WTC11 (cell line): ENCODE data around the gene SRCIN1. TPM values are rescaled to one million over a fixed set of nuclear protein-coding genes. Genes with fewer than 3 reads are reported as not detected.

ENCODE experiments used
- ATAC-seq: fragments of 200-7000 bp; cut with Tn5 transposase; 2 replicates; pipeline ENCODE4 v1.10.0; 2021; ENCODE audit warnings: mild to moderate bottlenecking, moderate library complexity
- CTCF ChIA-PET: fragments of 300-600 bp; sonication (Branson Sonifier 250); formaldehyde crosslinking; loops from one replicate; lab custom pipeline; 2021; ENCODE audit warnings: antibody characterized with exemption; lab: Charles Lee
- POLR2A ChIA-PET: fragments of 350-600 bp; sonication (Branson Sonifier 250); formaldehyde crosslinking; loops from one replicate; lab custom pipeline; 2021; ENCODE audit warnings: antibody characterized with exemption; lab: Charles Lee
- DNase-seq: peaks from one replicate; pipeline ENCODE4 v3.0.0; 2021; ENCODE audit warnings: low spot score
- H3K27ac Mint-ChIP-seq: 2 replicates; pipeline ENCODE4 v1.8.0; 2021; ENCODE audit warnings: mixed read lengths
- H3K27me3 Mint-ChIP-seq: 2 replicates; pipeline ENCODE4 v1.8.0; 2021; ENCODE audit warnings: low read depth, mild to moderate bottlenecking, moderate library complexity, mixed read lengths
- H3K36me3 Mint-ChIP-seq: 2 replicates; pipeline ENCODE4 v1.8.0; 2021; ENCODE audit warnings: mixed read lengths
- H3K4me1 Mint-ChIP-seq: 2 replicates; pipeline ENCODE4 v1.8.0; 2022; ENCODE audit warnings: mixed read lengths
- H3K4me3 Mint-ChIP-seq: 2 replicates; pipeline ENCODE4 v1.8.0; 2021; ENCODE audit warnings: mild to moderate bottlenecking, moderate library complexity, mixed read lengths
- H3K9me3 Mint-ChIP-seq: 2 replicates; pipeline ENCODE4 v1.8.0; 2021; ENCODE audit warnings: mixed read lengths
- ATF2 ChIP-seq: sonication (generic); formaldehyde crosslinking; IDR thresholded peaks from 2 replicates; pipeline ENCODE4 v1.8.1; 2022; ENCODE audit warnings: low read depth, missing genetic modification reagents, borderline replicate concordance
- CBFB ChIP-seq: sonication (generic); formaldehyde crosslinking; IDR thresholded peaks from 2 replicates; pipeline ENCODE4 v1.8.1; 2022; ENCODE audit warnings: mild to moderate bottlenecking, low read depth, missing genetic modification reagents
- CREB1 ChIP-seq: sonication (generic); formaldehyde crosslinking; IDR thresholded peaks from 2 replicates; pipeline ENCODE4 v1.8.0; 2023; ENCODE audit warnings: mild to moderate bottlenecking, missing genetic modification reagents
- ELF4 ChIP-seq: sonication (generic); formaldehyde crosslinking; IDR thresholded peaks from 2 replicates; pipeline ENCODE4 v1.8.1; 2022; ENCODE audit warnings: low read depth, mild to moderate bottlenecking, moderate library complexity, missing genetic modification reagents
- ETV6 ChIP-seq: sonication (generic); formaldehyde crosslinking; IDR thresholded peaks from 2 replicates; pipeline ENCODE4 v1.8.1; 2022; ENCODE audit warnings: mild to moderate bottlenecking, missing genetic modification reagents
- FOXK1 ChIP-seq: sonication (generic); formaldehyde crosslinking; IDR thresholded peaks from 2 replicates; pipeline ENCODE4 v1.8.0; 2022; ENCODE audit warnings: mild to moderate bottlenecking, moderate library complexity, missing genetic modification reagents
- FOXP1 ChIP-seq: sonication (generic); formaldehyde crosslinking; IDR thresholded peaks from 2 replicates; pipeline ENCODE4 v1.8.0; 2022; ENCODE audit warnings: missing genetic modification reagents, mild to moderate bottlenecking, moderate library complexity, borderline replicate concordance
- HMGXB4 ChIP-seq: sonication (generic); formaldehyde crosslinking; IDR thresholded peaks from 2 replicates; pipeline ENCODE4 v1.8.1; 2023; ENCODE audit warnings: mild to moderate bottlenecking, moderate library complexity, missing genetic modification reagents
- JAZF1 ChIP-seq: fragments of 250-450 bp; sonication (Bioruptor Pico); IDR thresholded peaks from 2 replicates; pipeline ENCODE4 v1.9.0; 2021; ENCODE audit warnings: moderate library complexity, mild to moderate bottlenecking, inconsistent platforms
- MXD4 ChIP-seq: fragments of 250-450 bp; sonication (Bioruptor Pico); IDR thresholded peaks from 2 replicates; pipeline ENCODE4 v1.8.0; 2021; ENCODE audit warnings: mild to moderate bottlenecking, moderate library complexity, borderline replicate concordance
- NFATC4 ChIP-seq: fragments of 250-450 bp; sonication (Bioruptor Pico); IDR thresholded peaks from 2 replicates; pipeline ENCODE4 v1.9.0; 2021; ENCODE audit warnings: mild to moderate bottlenecking
- NR2C2 ChIP-seq: sonication (generic); formaldehyde crosslinking; IDR thresholded peaks from 2 replicates; pipeline ENCODE4 v1.8.0; 2022; ENCODE audit warnings: mild to moderate bottlenecking, missing genetic modification reagents
- PRRX2 ChIP-seq: fragments of 250-450 bp; sonication (Bioruptor Pico); IDR thresholded peaks from 2 replicates; pipeline ENCODE4 v1.8.0; 2021; ENCODE audit warnings: mild to moderate bottlenecking
- RORB ChIP-seq: fragments of 250-450 bp; sonication (Bioruptor Pico); IDR thresholded peaks from 2 replicates; pipeline ENCODE4 v1.9.0; 2021; ENCODE audit warnings: mild to moderate bottlenecking
- TEAD1 ChIP-seq: sonication (generic); formaldehyde crosslinking; IDR thresholded peaks from 2 replicates; pipeline ENCODE4 v1.8.0; 2022; ENCODE audit warnings: mild to moderate bottlenecking, missing genetic modification reagents
- ZMAT4 ChIP-seq: fragments of 250-450 bp; sonication (Bioruptor Pico); IDR thresholded peaks from 2 replicates; pipeline ENCODE4 v1.9.0; 2021; ENCODE audit warnings: mild to moderate bottlenecking
- ZNF219 ChIP-seq: sonication (generic); formaldehyde crosslinking; IDR thresholded peaks from 2 replicates; pipeline ENCODE4 v1.8.0; 2023; ENCODE audit warnings: missing genetic modification reagents, mild to moderate bottlenecking, borderline replicate concordance
- ZNF263 ChIP-seq: sonication (generic); formaldehyde crosslinking; IDR thresholded peaks from 2 replicates; pipeline ENCODE4 v1.8.1; 2022; ENCODE audit warnings: low read depth, mild to moderate bottlenecking, moderate library complexity, missing genetic modification reagents
- ZNF423 ChIP-seq: fragments of 250-450 bp; sonication (Bioruptor Pico); IDR thresholded peaks from 2 replicates; pipeline ENCODE4 v2.1.2; 2022; ENCODE audit warnings: mild to moderate bottlenecking, moderate library complexity
- total RNA-seq: library from RNA; stranded (reverse); gene quantifications from 3 replicates; pipeline ENCODE4 v1.2.3, GENCODE V29; 2021
- TF ChIP-seq, protein P1 (sequence below): sonication (generic); formaldehyde crosslinking; IDR thresholded peaks from 2 replicates; pipeline ENCODE4 v1.8.0; 2023; ENCODE audit warnings: missing genetic modification reagents
- TF ChIP-seq, protein P2 (sequence below): sonication (generic); formaldehyde crosslinking; IDR thresholded peaks from 2 replicates; pipeline ENCODE4 v1.8.0; 2022; ENCODE audit warnings: mild to moderate bottlenecking, missing genetic modification reagents
- TF ChIP-seq, protein P3 (sequence below): sonication (generic); formaldehyde crosslinking; IDR thresholded peaks from 2 replicates; pipeline ENCODE4 v1.8.0; 2022; ENCODE audit warnings: mild to moderate bottlenecking, missing genetic modification reagents
- TF ChIP-seq, protein P4 (sequence below): fragments of 250-450 bp; sonication (Bioruptor Pico); IDR thresholded peaks from 2 replicates; pipeline ENCODE4 v2.1.2; 2022; ENCODE audit warnings: mild to moderate bottlenecking, moderate library complexity
- TF ChIP-seq, protein P5 (sequence below): sonication (generic); formaldehyde crosslinking; IDR thresholded peaks from 2 replicates; pipeline ENCODE4 v1.8.0; 2023; ENCODE audit warnings: missing genetic modification reagents, mild to moderate bottlenecking, borderline replicate concordance

Gene SRCIN1
- total RNA-seq, 1 experiment from 2014 or later, result 17.3 TPM

DNA sequence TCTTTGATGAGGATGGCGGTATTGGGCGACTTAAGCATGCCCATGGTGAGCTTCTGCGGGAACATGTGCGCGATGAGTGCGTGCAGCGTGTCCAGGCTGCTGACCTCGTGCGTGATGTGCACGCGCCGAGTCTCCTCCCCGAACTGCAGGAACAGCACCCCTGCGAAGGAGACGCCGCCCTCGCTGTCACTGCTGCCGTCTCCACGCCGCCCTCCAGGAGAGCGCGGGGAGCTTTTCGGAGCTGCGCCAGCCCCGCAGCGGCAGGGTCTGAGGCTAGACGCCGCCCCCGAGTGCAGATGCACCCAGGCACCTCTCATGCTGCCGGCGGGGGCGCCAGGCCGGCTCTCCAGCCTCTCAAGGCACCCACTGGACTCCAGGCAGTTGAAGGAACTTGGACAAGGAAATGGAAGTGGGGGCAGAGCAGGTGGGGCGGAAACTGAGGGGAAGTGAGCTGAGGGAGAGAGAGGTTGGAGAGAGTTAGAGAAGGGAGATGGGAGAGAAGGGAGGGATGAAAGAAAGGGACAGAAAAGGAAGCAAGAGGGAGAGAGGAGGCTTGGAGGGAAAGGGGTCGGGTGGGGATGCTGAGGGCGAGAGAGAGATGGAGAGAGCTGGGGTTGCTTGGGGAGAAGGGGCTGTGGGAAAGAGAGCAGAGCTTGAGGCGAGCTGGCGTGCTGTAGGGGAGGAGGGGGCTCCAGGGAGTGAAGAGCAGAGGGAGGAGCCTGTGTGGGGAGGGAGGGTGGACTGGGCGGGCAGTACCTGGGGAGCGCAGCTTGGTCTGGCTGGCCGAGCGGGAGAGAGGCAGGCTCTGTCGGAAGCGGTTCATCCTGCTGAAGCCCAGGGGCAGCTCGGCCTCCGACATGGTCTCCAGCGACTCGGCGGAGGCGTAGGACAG, 42.1 kb downstream of the SRCIN1 start:
- H3K36me3 Mint-ChIP-seq, result no peaks in the 10 kb centered on the region
- ChIA-PET CTCF (interaction anchor here (0.6 to 10.3 kb wide), 43 partner anchors 8 to 241 kb away, joined by 3 to 501 read pairs (median 5); partner anchors contain the start of genes MLLT6 and SRCIN1), POLR2A (interaction anchor here (0.6 to 1.5 kb wide), 10 partner anchors 10 to 156 kb away, joined by 3 to 7 read pairs (median 4); no protein-coding TSS in a partner anchor)
- H3K27ac Mint-ChIP-seq, result no peak overlapping the region
- H3K4me1 Mint-ChIP-seq, result peaks cover 58% of the 10 kb centered on the region
- no peaks in the 10 kb centered on the region for H3K9me3 Mint-ChIP-seq
- peak; percentile 45 for ATAC-seq
- H3K27me3 Mint-ChIP-seq, result peaks cover 95% of the 10 kb centered on the region
- peak overlapping the region; percentile 71 for H3K4me3 Mint-ChIP-seq
- peak; percentile 79 for DNase-seq
- TF ChIP-seq ATF2 (no peak), PRRX2 (CRISPR knock-in tag) (no peak), NR2C2 (CRISPR knock-in tag) (no peak), JAZF1 (CRISPR knock-in tag) (no peak), ETV6 (CRISPR knock-in tag) (no peak; the same call in 1 of the 2 replicates), HMGXB4 (CRISPR knock-in tag) (peak; percentile 29; the same call in 1 of the 2 replicates), FOXK1 (CRISPR knock-in tag) (no peak), ZNF263 (CRISPR knock-in tag) (peak; percentile 68; the same call in 1 of the 2 replicates), ZMAT4 (no peak), RORB (CRISPR knock-in tag) (no peak), ZNF423 (CRISPR knock-in tag) (no peak), FOXP1 (CRISPR knock-in tag) (no peak), CBFB (CRISPR knock-in tag) (no peak), TEAD1 (peak; percentile 50; the same call in 1 of the 2 replicates), MXD4 (CRISPR knock-in tag) (no peak), NFATC4 (CRISPR knock-in tag) (no peak), CREB1 (CRISPR knock-in tag) (no peak), ELF4 (0 out of 2 replicates have a peak, but pooled peaks have one; percentile 25), ZNF219 (CRISPR knock-in tag) (no peak)
- TF ChIP-seq, protein P1, sequence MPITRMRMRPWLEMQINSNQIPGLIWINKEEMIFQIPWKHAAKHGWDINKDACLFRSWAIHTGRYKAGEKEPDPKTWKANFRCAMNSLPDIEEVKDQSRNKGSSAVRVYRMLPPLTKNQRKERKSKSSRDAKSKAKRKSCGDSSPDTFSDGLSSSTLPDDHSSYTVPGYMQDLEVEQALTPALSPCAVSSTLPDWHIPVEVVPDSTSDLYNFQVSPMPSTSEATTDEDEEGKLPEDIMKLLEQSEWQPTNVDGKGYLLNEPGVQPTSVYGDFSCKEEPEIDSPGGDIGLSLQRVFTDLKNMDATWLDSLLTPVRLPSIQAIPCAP (CRISPR knock-in tag), result no peak
- TF ChIP-seq, protein P2, sequence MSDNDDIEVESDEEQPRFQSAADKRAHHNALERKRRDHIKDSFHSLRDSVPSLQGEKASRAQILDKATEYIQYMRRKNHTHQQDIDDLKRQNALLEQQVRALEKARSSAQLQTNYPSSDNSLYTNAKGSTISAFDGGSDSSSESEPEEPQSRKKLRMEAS (CRISPR knock-in tag), result peak; percentile 44
- TF ChIP-seq, protein P3, sequence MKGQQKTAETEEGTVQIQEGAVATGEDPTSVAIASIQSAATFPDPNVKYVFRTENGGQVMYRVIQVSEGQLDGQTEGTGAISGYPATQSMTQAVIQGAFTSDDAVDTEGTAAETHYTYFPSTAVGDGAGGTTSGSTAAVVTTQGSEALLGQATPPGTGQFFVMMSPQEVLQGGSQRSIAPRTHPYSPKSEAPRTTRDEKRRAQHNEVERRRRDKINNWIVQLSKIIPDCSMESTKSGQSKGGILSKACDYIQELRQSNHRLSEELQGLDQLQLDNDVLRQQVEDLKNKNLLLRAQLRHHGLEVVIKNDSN (CRISPR knock-in tag), result 0 out of 2 replicates have a peak, but pooled peaks have one; percentile 17
- TF ChIP-seq, protein P4, sequence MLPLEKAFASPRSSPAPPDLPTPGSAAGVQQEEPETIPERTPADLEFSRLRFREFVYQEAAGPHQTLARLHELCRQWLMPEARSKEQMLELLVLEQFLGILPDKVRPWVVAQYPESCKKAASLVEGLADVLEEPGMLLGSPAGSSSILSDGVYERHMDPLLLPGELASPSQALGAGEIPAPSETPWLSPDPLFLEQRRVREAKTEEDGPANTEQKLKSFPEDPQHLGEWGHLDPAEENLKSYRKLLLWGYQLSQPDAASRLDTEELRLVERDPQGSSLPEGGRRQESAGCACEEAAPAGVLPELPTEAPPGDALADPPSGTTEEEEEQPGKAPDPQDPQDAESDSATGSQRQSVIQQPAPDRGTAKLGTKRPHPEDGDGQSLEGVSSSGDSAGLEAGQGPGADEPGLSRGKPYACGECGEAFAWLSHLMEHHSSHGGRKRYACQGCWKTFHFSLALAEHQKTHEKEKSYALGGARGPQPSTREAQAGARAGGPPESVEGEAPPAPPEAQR (CRISPR knock-in tag), result no peak
- TF ChIP-seq, protein P5, sequence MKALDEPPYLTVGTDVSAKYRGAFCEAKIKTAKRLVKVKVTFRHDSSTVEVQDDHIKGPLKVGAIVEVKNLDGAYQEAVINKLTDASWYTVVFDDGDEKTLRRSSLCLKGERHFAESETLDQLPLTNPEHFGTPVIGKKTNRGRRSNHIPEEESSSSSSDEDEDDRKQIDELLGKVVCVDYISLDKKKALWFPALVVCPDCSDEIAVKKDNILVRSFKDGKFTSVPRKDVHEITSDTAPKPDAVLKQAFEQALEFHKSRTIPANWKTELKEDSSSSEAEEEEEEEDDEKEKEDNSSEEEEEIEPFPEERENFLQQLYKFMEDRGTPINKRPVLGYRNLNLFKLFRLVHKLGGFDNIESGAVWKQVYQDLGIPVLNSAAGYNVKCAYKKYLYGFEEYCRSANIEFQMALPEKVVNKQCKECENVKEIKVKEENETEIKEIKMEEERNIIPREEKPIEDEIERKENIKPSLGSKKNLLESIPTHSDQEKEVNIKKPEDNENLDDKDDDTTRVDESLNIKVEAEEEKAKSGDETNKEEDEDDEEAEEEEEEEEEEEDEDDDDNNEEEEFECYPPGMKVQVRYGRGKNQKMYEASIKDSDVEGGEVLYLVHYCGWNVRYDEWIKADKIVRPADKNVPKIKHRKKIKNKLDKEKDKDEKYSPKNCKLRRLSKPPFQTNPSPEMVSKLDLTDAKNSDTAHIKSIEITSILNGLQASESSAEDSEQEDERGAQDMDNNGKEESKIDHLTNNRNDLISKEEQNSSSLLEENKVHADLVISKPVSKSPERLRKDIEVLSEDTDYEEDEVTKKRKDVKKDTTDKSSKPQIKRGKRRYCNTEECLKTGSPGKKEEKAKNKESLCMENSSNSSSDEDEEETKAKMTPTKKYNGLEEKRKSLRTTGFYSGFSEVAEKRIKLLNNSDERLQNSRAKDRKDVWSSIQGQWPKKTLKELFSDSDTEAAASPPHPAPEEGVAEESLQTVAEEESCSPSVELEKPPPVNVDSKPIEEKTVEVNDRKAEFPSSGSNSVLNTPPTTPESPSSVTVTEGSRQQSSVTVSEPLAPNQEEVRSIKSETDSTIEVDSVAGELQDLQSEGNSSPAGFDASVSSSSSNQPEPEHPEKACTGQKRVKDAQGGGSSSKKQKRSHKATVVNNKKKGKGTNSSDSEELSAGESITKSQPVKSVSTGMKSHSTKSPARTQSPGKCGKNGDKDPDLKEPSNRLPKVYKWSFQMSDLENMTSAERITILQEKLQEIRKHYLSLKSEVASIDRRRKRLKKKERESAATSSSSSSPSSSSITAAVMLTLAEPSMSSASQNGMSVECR (CRISPR knock-in tag), result 0 out of 2 replicates have a peak, but pooled peaks have one; percentile 19
